Left lung (tissue), 10 donors: Measurements from ENCODE around the gene SPOP. TPM values are rescaled to one million over a fixed set of nuclear protein-coding genes. Genes with fewer than 3 reads are reported as not detected.

Source experiments
- ATAC-seq: fragments of 200-7000 bp; cut with Tn5 transposase; one replicate; pipeline ENCODE4 v1.9.1; 2020; ENCODE audit warnings: moderate library complexity
- DNase-seq, 4 donors: peaks; one replicate each; pipeline ENCODE4 v3.0.0-alpha.2; 2013 to 2020
- H3K27ac ChIP-seq, 2 donors: fragments of 200-600 bp; sonication (generic) in 1 of 2; one replicate each; pipeline versions ENCODE4 v1.5.0 to v1.8.0; 2020 to 2021
- H3K27me3 ChIP-seq, 2 donors: fragments of 200-600 bp; sonication (generic) in 1 of 2; one replicate each; pipeline versions ENCODE4 v1.5.0 to v1.8.0; 2020 to 2021
- H3K36me3 ChIP-seq, 2 donors: fragments of 200-600 bp; sonication (generic) in 1 of 2; one replicate each; pipeline versions ENCODE4 v1.5.0 to v1.8.0; 2020 to 2021
- H3K4me1 ChIP-seq, 2 donors: fragments of 200-600 bp; one replicate each; pipeline ENCODE4 v1.8.0; 2021
- H3K4me3 ChIP-seq, 2 donors: fragments of 200-600 bp; sonication (generic) in 1 of 2; one replicate each; pipeline versions ENCODE4 v1.5.0 to v1.8.0; 2020 to 2021; ENCODE audit warnings: mild to moderate bottlenecking in 1 of 2
- H3K9me3 ChIP-seq, 2 donors: fragments of 200-600 bp; sonication (generic) in 1 of 2; one replicate each; pipeline versions ENCODE4 v1.5.0 to v1.8.0; 2020 to 2021
- intact Hi-C, 2 donors: fragments of 100-400 bp; cut with DNase I; formaldehyde crosslinking; loops; one replicate each; pipeline versions ENCODE4 v1.11.2 to v1.14.2; 2022
- polyA plus RNA-seq, 6 donors: library from polyadenylated mRNA; unstranded; fragments of 120-200 nt; gene quantifications; one replicate each; pipeline ENCODE4 v1.2.1, GENCODE V29; 2013; ENCODE audit not compliant: insufficient read length in 6 of 6
- total RNA-seq, 2 donors: library from RNA; stranded (reverse); fragmentation: NEBNext Ultra II Directional; extraction: Animal tissue kit (Norgen Biotek cat#: 25700); gene quantifications; one replicate each; pipeline ENCODE4 v1.2.1, GENCODE V29; 2021
- TF ChIP-seq, protein P1 (sequence below), 2 donors: fragments of 200-600 bp; sonication (generic) in 1 of 2; IDR thresholded peaks; one replicate each; pipeline versions ENCODE4 v1.5.0 to v1.8.0; 2021; ENCODE audit warnings: antibody characterized with exemption in 2 of 2
- donor health status: DM: no; HTN: yes; CAD: no.
- donor health status: DM: no; HTN: no; CAD: no.

The SPOP gene
- total and polyA plus RNA-seq, 8 donors, result 68.7 to 89.6 (median 79.1) TPM

DNA sequence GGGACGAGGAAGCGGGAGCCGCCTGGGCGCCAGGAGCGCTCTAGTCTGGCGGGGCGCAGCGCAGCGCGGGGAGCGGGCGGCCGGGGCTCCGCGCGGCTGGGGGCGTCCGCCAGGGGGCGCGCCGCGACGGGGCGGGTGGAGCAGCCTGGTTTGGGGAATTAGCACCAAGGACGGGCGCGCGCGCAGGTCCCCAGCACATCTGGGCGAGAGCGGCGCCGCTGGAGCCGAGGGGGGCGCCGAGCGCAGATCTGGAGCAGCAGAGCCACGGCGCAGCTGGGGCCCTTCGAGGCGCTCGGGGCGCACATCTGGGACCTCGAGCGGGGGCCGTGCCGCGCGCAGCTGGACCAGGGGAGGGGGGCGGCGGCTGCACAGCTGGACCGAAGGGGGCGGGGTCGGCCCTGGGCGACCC lies 102.2 kb downstream of the SPOP start, which contains the start of gene NXPH3:
NXPH3 (plus strand) TSS at position 193 of the 409 bp plus-strand sequence. CDS start 349 bp downstream, outside the sequence.
- intact Hi-C loops, result loop anchor here (10.0 kb wide), 3 partner anchors 119 to 279 kb away; partner anchors contain the start of gene KAT7 (in 1 of the 2)
- peak in 3 of 4 donors; percentile 37 to 95 (median 65) for DNase-seq
- peak; percentile 85 for ATAC-seq

DNA sequence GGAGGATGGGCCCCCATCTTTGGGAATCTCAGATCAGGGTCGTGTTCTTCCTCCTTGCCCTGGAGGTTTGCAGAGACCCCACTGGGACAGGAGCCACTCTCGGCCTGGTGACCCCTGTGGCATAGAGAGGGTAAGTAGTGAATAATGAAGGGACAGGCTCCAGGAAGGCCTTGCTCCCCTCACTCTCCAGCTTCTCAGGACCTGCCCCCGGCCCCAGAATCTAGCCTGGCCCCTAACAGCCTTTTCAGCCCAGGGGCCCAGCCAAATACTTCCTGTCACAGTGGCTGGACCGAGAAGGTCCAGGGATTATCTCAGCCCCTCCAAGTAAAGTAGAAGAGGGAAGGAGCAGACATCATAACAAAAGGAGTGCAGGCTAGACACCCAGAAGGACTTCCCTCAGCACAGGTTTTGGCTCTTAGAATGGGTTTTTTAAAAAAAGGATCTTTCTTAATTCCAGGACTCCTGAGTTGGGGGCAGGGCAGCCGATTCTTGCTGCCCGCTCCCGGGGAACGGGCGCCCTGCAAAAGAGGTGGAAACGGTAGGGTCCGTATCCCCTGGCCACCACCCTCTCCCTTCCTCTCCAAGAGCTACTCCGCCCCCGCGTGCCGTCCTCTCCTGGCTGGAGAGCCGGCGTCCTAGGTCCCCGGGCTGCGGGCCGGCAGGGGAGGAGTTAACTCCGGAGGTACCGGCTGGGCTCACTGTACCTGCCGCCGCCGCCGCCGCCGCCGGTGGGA lies 102.8 kb downstream of the SPOP start:
- intact Hi-C loops, result loop anchor here (10.0 kb wide), 3 partner anchors 120 to 280 kb away; partner anchors contain the start of gene KAT7 (in 1 of the 2)
- ATAC-seq, result no peak
- no peak for DNase-seq
- Histone ChIP-seq H3K27ac (no peak overlapping the region), H3K4me3 (peak overlapping the region; percentile 9 to 52), H3K27me3 (peaks cover 0 to 46% of the 10 kb centered on the region in 2 donors), H3K36me3 (no peaks in the 10 kb centered on the region), H3K4me1 (peaks cover 8 to 42% of the 10 kb centered on the region in 2 donors), H3K9me3 (no peaks in the 10 kb centered on the region)
- TF ChIP-seq, protein P1, sequence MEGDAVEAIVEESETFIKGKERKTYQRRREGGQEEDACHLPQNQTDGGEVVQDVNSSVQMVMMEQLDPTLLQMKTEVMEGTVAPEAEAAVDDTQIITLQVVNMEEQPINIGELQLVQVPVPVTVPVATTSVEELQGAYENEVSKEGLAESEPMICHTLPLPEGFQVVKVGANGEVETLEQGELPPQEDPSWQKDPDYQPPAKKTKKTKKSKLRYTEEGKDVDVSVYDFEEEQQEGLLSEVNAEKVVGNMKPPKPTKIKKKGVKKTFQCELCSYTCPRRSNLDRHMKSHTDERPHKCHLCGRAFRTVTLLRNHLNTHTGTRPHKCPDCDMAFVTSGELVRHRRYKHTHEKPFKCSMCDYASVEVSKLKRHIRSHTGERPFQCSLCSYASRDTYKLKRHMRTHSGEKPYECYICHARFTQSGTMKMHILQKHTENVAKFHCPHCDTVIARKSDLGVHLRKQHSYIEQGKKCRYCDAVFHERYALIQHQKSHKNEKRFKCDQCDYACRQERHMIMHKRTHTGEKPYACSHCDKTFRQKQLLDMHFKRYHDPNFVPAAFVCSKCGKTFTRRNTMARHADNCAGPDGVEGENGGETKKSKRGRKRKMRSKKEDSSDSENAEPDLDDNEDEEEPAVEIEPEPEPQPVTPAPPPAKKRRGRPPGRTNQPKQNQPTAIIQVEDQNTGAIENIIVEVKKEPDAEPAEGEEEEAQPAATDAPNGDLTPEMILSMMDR (IDR thresholded peaks at IDR 0.05), result no peak

More for the DNA sequence above, 102.2 kb downstream of the SPOP start, which contains the start of gene NXPH3:
- H3K36me3 ChIP-seq, result no peaks in the 10 kb centered on the region
- peak within 1 kb of the TSS; percentile 52 to 53 for H3K4me3 ChIP-seq
- H3K27me3 ChIP-seq, result peaks cover 0 to 46% of the 10 kb centered on the region in 2 donors
- H3K9me3 ChIP-seq, result no peaks in the 10 kb centered on the region
- peaks cover 8 to 38% of the 10 kb centered on the region in 2 donors for H3K4me1 ChIP-seq
- peak within 1 kb of the TSS; percentile 13 to 48 for H3K27ac ChIP-seq
- TF ChIP-seq, protein P1 (IDR thresholded peaks at IDR 0.05), result peak; percentile 44 to 65

DNA sequence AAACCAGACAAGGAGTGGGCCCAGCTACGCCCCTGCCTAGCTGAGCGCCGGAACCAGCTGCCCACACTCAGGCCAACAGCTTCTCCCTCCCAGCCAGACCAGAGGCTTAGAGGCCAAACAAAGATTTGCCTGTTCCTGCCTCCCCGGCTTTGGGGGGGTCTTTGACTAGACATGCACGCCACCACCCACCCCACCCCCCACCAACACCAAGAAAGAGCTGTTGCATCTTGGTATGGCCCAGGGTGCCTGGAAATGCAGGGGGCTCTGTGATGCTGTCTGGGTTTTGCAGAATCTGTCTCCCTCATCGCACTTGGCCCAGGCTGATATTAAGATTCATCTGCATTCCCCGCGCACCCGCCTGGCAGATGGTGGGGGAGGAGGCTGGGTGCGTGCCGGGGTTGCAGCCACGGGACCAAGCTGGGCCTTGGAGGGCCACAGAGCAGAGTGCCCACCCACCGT lies 103.5 kb downstream of the SPOP start:
- no peaks in the 10 kb centered on the region for H3K9me3 ChIP-seq
- H3K4me3 ChIP-seq, result no peak overlapping the region
- peak overlapping the region in 1 of 2 donors; percentile 50 for H3K27ac ChIP-seq
- TF ChIP-seq, protein P1 (IDR thresholded peaks at IDR 0.05), result no peak
- ATAC-seq (no peak), DNase-seq (no peak)
- H3K36me3 ChIP-seq, result no peaks in the 10 kb centered on the region
- peaks cover 8 to 45% of the 10 kb centered on the region in 2 donors for H3K4me1 ChIP-seq
- peaks cover 0 to 46% of the 10 kb centered on the region in 2 donors for H3K27me3 ChIP-seq
- intact Hi-C loops, result loop anchor here (10.0 kb wide), 3 partner anchors 120 to 280 kb away; partner anchors contain the start of gene KAT7 (in 1 of the 2)

DNA sequence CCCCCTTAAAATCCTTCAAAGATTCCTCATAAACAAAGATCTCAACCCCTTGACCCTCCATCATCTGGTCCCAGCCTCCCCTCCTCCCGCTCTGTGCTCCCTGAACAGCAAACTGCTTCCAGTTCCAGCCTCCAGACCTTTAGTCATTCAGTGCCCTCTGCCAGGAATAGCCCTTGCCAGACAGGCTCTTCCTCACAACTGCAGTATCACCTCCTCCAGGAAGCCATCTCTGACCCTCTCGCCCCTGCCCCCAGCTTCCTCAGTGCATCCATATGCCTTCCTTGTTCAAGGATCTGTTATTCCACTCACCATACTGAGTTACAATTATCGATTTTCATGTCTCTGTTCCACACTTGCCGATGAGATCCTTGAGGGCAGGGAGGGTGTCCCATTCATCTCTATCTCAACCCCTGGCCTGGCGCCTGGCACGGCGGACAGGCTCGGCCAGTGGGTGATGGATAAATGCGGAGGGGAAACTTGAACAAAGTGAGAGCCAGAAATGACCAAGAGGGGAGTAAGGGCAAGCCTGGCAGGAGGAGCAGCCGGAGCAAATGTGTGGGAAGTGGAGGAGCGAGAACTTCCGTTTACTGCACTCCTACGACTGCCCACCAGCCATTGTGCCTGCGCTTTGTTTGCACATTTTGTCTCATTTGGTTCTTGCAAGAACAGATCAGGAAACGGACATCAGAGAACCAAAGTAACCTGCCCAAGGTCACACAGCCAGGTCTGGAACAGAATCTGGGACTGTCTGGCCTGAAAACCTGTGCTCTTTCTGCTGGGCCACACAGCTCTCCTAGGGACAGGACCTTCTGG lies 104.2 kb downstream of the SPOP start:
- H3K27me3 ChIP-seq, result peaks cover 0 to 46% of the 10 kb centered on the region in 2 donors
- H3K27ac ChIP-seq, result peak overlapping the region in 1 of 2 donors; percentile 50
- no peaks in the 10 kb centered on the region for H3K9me3 ChIP-seq
- no peaks in the 10 kb centered on the region for H3K36me3 ChIP-seq
- intact Hi-C loops, result loop anchor here (10.0 kb wide), 3 partner anchors 121 to 281 kb away; partner anchors contain the start of gene KAT7 (in 1 of the 2)
- ATAC-seq (no peak), DNase-seq (no peak)
- H3K4me1 ChIP-seq, result peaks cover 8 to 45% of the 10 kb centered on the region in 2 donors
- TF ChIP-seq, protein P1 (IDR thresholded peaks at IDR 0.05), result no peak
- H3K4me3 ChIP-seq, result no peak overlapping the region
